ENCODE measurements around the gene HRH3.

Gene HRH3

GRCh38 chr20:62232770-62233645 lies 12.9 kb upstream of the HRH3 start:
- DNase-seq (ENCODE audit: low spot score), result no peak
- TF ChIP-seq CTCF (IDR thresholded peaks at IDR 0.05; ENCODE audit: extremely low read depth, insufficient read depth, missing control alignments), result no peak
- in situ Hi-C loops (cut with MboI; ENCODE audit: low pct_unique_long_range_greater_than_20kb, low sequenced_read_pairs, unreplicated experiment), result no loop called here

GRCh38 chr20:62232194-62232593 lies 12.1 kb upstream of the HRH3 start:
- DNase-seq (ENCODE audit: low spot score), result no peak
- TF ChIP-seq CTCF (IDR thresholded peaks at IDR 0.05; ENCODE audit: extremely low read depth, insufficient read depth, missing control alignments), result no peak
- in situ Hi-C loops (cut with MboI; ENCODE audit: low pct_unique_long_range_greater_than_20kb, low sequenced_read_pairs, unreplicated experiment), result no loop called here

- in situ Hi-C loops (cut with MboI; ENCODE audit: low pct_unique_long_range_greater_than_20kb, low sequenced_read_pairs, unreplicated experiment), result no loop called here
- TF ChIP-seq CTCF (IDR thresholded peaks at IDR 0.05; ENCODE audit: extremely low read depth, insufficient read depth, missing control alignments), result no peak
- DNase-seq (ENCODE audit: low spot score), result no peak
Measured at GRCh38 chr20:62231292-62231691, 11.2 kb upstream of the HRH3 start.

GRCh38 chr20:62230696-62231095 lies 10.6 kb upstream of the HRH3 start:
- no peak for TF ChIP-seq CTCF (IDR thresholded peaks at IDR 0.05; ENCODE audit: extremely low read depth, insufficient read depth, missing control alignments)
- DNase-seq (ENCODE audit: low spot score), result no peak
- in situ Hi-C loops (cut with MboI; ENCODE audit: low pct_unique_long_range_greater_than_20kb, low sequenced_read_pairs, unreplicated experiment), result no loop called here

GRCh38 chr20:62230276-62230675 lies 10.2 kb upstream of the HRH3 start:
- no peak for DNase-seq (ENCODE audit: low spot score)
- in situ Hi-C loops (cut with MboI; ENCODE audit: low pct_unique_long_range_greater_than_20kb, low sequenced_read_pairs, unreplicated experiment), result no loop called here
- TF ChIP-seq CTCF (IDR thresholded peaks at IDR 0.05; ENCODE audit: extremely low read depth, insufficient read depth, missing control alignments), result no peak

GRCh38 chr20:62229667-62230066 lies 9.6 kb upstream of the HRH3 start:
- no peak for DNase-seq (ENCODE audit: low spot score)
- TF ChIP-seq CTCF (IDR thresholded peaks at IDR 0.05; ENCODE audit: extremely low read depth, insufficient read depth, missing control alignments), result no peak
- in situ Hi-C loops (cut with MboI; ENCODE audit: low pct_unique_long_range_greater_than_20kb, low sequenced_read_pairs, unreplicated experiment), result no loop called here
